Activated CD8-positive, alpha-beta memory T cell treated with anti-CD3 and anti-CD28 coated beads, Interleukin-2, amount 50 U/mL, for 24 hours (primary cell): Measurements from ENCODE around the gene PLEKHM3.
"Not testable (repeated sequence)": the region's sequence is repeated elsewhere in the genome, so short reads cannot be mapped to it uniquely, and the experiment has no call there.

ENCODE experiments used
- DNase-seq: peaks from one replicate; pipeline ENCODE4 v3.0.0-alpha.2; 2020; ENCODE audit errors: extremely low read depth

PLEKHM3 gene

GRCh38 chr2:207925601-207926000 lies 99.7 kb downstream of the PLEKHM3 start:
- no peak for DNase-seq

GRCh38 chr2:207921606-207922005 lies 103.7 kb downstream of the PLEKHM3 start:
- no peak for DNase-seq

- DNase-seq: no peak
Measured at GRCh38 chr2:207920721-207921120, 104.6 kb downstream of the PLEKHM3 start.

- no peak for DNase-seq
Measured at GRCh38 chr2:207920321-207920720, 105.0 kb downstream of the PLEKHM3 start.

- no peak for DNase-seq
Measured at GRCh38 chr2:207919164-207919919, 106.0 kb downstream of the PLEKHM3 start.

GRCh38 chr2:207914716-207915115 lies 110.6 kb downstream of the PLEKHM3 start:
- no peak for DNase-seq

- no peak for DNase-seq
Measured at GRCh38 chr2:207913772-207914358, 111.5 kb downstream of the PLEKHM3 start.

GRCh38 chr2:207911856-207912255 lies 113.5 kb downstream of the PLEKHM3 start:
- no peak for DNase-seq

- DNase-seq: no peak
Measured at GRCh38 chr2:207911215-207911614, 114.1 kb downstream of the PLEKHM3 start.

GRCh38 chr2:207906495-207906894 lies 118.8 kb downstream of the PLEKHM3 start:
- DNase-seq: not testable (repeated sequence)

GRCh38 chr2:207905546-207905945 lies 119.8 kb downstream of the PLEKHM3 start:
- no peak for DNase-seq

GRCh38 chr2:207903236-207903635 lies 122.1 kb downstream of the PLEKHM3 start:
- DNase-seq: no peak

GRCh38 chr2:207902821-207903220 lies 122.5 kb downstream of the PLEKHM3 start:
- no peak for DNase-seq

- DNase-seq: no peak
Measured at GRCh38 chr2:207901829-207902228, 123.5 kb downstream of the PLEKHM3 start.

- no peak for DNase-seq
Measured at GRCh38 chr2:207901401-207901800, 123.9 kb downstream of the PLEKHM3 start.

- no peak for DNase-seq
Measured at GRCh38 chr2:207898354-207898695, 127.0 kb downstream of the PLEKHM3 start.

GRCh38 chr2:207897541-207898353 lies 127.6 kb downstream of the PLEKHM3 start:
- no peak for DNase-seq

- no peak for DNase-seq
Measured at GRCh38 chr2:207896525-207897285, 128.6 kb downstream of the PLEKHM3 start.

- no peak for DNase-seq
Measured at GRCh38 chr2:207895274-207895860, 130.0 kb downstream of the PLEKHM3 start.

- no peak for DNase-seq
Measured at GRCh38 chr2:207892716-207893402, 132.5 kb downstream of the PLEKHM3 start.
